GM19372 (cell line): Measurements from ENCODE around the gene COLEC11.
A peak's percentile ranks its signal among the peaks of the same experiment; 100 is the strongest.
"Not testable (repeated sequence)": the region's sequence is repeated elsewhere in the genome, so short reads cannot be mapped to it uniquely, and the experiment has no call there.

Source experiments
- ATAC-seq: cut with Tn5 transposase; IDR thresholded peaks from one replicate; pipeline ENCODE4 v1.9.1; 2021; ENCODE audit warnings: mild to moderate bottlenecking, low read depth, moderate library complexity; ENCODE audit not compliant: unreplicated experiment

The COLEC11 gene

GRCh38 chr2:3649581-3649980 lies 54.7 kb downstream of the COLEC11 start:
- no peak for ATAC-seq

DNA sequence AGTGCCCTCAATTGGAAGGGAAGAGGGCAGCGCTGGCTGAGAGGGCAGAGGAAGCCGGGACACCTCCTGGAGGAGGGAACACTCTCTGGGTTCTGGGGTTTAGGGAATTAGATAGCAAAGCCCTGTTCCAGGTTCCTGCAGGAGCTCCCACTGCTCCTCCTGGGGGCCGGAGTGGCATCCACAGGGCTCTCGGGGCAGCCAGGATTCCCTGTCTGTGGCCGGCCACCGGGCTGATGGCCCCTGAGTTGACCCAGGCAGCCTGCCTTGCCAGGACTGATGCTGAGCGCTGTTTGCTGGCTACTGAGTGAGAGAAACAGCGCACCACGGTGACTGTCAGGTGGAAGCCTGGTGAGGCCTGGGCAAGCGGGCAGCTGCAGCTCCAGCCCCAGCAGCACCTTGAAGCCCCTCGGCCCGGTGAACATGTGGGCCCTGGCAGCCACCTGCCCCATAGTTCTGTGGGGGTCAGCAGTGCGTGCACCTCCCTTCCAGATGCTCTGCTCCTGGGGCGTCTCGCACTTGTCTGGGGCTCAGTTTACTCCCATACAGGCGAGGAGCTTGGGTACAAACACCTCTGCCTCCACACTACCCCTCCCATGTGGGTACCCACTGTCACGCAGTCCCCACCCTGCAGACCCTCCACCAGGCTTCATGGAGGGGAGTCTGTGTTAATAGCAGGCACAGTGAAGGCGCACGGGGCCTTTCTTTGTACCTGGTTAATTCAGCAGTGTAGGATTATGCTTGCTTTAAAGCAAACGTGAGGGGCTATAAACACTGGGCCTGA lies 55.4 kb downstream of the COLEC11 start:
- no peak for ATAC-seq

DNA sequence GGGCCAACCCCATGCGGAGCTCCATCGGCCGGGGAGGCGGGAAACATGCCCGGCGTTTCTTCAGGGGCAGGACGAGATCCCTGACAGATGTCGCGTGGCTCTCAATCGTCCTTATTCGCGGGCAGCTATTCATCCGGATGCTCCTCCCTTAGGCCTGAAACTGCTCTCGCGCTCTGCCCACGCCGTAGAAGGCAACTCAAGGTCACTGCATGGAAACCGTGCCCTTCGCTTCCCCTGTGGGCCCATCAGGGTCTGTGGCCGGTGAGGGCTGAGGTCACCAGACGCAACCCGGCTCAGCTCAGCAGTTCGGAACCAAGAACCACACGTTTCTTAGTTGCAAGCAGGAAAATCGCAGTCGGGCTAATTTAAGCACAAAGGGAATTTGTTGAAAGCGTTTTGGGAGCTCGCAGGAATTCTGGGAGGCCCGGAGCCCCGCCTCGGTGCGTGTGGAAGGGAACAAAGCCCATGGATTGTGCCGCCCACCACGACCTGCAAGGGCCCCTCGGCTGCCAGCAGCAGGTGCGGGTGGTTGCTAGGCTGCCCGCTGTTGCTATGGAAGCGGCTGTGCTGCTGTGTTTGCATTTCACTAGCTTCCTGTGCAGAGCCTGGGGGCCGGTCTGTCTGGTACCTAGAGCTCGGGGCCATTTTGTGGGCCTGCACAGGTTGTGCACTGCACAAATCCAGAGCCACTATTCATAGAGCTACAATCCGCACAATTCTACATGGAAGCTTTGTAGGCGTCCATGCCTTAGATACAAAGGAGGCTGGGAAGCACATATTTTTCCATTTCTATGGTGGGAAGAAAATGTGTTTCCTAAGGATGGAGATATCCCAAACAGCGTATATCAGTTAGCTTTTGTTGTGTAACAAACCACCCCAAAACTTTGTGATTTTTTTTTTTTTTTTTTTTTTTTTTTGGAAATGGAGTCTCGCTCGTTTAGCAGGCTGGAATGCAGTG lies 57.1 kb downstream of the COLEC11 start:
- peak; percentile 70 for ATAC-seq

GRCh38 chr2:3652896-3653625 lies 58.1 kb downstream of the COLEC11 start:
- no peak for ATAC-seq

DNA sequence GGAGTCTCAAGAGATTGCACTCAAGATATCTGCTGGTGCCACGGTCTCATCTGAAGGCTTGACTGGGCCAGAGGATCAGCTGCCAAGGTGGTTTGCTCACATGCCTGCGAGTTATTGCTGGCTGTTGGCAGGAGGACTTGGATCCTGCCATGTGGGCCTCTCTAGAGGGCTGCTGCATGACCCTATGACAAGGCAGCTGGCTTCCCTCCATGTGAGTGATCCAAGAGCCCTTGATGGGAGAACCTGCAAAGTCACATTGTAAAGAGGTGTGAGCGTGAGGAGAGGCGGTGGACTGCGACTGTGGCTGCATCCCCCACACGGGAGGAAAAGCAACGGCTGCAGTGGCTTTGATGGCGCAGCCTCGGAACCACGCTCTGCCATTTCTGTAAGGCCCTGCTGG lies 59.1 kb downstream of the COLEC11 start:
- no peak for ATAC-seq

DNA sequence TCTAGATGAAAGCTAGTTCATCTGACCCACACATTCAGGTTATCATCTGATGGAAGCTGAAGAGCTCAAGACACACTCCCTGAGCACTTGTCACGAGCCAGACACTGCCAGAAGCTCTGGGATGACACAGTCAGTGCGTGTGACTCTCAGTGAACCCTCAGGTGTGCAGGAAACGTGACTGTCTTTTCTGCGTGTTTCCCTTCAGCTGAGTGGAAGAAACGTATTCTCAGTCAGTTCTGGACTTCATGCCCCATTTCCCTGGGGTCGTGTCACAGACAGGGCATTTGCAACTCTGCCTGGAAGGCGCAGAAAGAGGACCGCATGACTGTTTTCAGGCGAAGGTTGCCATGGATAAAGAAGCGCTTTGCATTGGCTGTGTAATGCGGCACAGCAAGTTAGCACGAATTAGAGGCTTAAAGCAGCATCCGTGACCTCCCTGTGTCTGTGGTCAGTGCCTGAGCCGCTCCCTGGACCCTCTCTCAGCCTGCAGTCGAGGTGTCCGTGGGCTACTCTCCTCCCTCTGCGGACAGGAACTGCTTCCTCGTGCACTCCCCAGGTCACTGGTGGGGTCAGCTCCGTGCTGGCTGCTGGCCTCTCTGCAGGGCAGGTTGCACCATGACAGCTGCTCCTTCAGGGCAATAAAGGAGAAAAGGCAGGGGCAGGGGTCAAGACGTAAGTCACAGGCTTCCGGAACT lies 59.8 kb downstream of the COLEC11 start:
- ATAC-seq, result no peak

GRCh38 chr2:3655871-3656761 lies 61.2 kb downstream of the COLEC11 start:
- ATAC-seq, result no peak

GRCh38 chr2:3656762-3657721 lies 62.1 kb downstream of the COLEC11 start:
- ATAC-seq, result no peak

DNA sequence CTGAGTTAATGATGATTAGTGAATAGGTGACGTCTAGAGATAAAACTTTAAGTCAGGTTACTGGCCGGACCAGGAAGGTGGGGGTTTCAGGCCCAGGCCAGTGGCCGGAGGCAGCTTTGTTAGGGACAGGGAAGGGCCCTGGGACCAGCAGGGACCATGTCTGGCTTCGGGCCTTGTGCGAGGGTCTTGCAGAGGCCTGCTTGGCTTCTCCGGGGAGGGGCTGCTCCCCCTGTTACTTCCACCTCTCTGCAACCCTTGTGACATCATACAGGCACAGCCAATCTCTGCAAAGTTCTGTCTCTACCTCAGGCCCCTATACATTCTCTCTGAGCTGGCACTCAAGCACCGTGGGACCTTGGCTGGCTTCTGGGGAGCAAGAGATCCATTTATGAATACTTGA lies 63.0 kb downstream of the COLEC11 start, which contains the start of gene ALLC:
Gene ALLC (plus strand): TSS at position 320 of the 400 bp plus-strand sequence. CDS start 12,958 bp downstream, outside the sequence.
- no peak for ATAC-seq

DNA sequence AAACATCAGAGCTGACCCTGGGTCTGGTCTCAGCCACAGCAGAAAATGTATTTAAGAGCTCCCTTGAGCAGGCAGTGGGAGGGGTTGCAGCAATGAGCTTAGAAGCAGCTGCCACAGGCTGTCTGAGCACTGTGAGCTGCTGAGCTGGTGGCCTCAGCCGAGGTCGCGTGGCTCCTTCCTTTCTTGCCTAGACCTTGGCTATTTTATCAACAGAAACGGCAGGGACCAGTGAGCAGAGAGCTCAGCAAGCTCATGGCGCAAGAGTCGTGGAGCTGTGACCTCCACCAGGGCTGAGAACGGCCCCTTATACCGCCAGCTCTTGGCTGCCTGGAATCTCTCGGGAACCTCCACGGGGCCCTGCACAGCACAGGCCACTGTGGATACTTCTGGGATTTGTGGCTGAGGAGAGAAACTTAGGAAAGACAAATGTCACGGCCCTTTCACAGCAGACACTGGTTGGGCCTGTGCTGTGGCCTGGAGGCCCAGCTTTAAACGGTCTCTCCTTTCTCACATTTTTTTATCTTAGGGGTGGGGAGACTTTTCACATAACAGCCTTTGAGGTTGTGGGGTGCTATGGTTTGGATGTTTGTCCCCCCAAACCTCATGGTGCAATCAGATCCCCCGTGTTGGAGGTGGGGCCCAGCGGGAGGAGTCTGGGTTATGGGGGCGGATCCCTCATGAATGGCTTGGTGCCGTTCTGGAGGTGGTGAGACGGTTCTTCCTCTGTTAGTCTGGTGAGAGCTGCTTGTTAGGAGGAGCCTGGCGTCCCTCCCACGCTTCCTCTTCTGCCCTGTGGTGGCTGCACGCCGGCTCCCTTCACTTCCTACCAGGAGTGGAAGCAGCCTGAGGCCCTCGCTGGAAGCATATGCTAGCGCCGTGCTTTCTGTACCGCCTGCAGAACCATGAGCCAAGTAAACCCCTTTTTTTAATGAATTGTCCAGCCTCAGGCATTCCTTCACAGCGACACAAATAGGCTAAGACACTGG lies 64.8 kb downstream of the COLEC11 start:
- ATAC-seq, result no peak

GRCh38 chr2:3660640-3661039 lies 65.7 kb downstream of the COLEC11 start:
- ATAC-seq, result not testable (repeated sequence)

DNA sequence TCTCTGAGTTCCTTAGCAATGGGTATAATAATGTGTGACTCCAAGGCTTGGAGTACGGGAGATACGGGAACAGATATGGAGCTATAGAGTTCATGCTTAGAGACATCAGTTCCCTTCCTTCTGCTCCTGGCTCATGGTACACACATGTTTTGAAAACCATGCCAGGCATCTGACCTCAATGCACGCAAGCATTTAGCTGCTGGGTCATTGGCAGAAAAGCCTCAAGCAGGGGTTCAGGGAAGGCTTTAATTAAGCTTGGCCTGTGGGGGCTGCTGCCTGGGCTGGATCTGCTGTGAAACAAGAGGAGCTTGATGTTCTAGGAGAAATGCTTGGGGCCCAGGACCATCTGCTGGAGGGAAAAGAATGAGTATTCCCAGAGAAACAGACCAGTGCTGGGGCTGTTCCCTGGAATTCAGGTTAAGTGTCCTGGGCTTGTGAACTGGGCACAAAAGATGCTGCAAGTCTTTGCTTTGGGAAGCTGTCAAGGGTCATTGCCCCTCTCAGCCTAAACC lies 66.3 kb downstream of the COLEC11 start:
- ATAC-seq, result no peak

DNA sequence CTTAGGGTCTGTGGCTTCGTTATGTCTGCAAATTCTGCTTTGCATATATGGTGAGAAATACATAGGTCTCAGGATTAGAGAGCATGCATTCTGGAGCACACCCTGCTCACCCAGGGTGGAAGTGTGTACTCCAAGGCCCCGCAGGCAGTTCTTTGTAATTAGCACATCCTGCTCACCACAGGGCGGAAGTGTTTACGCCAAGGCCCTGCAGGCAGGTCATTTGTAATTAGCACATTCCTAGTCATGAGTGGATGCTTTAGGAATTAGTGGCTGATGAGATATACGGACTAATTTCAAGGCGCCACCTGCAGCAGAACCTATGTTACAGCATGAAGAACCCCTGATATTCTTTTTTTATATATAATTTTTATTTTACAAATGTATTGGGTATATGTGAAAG lies 67.3 kb downstream of the COLEC11 start:
- ATAC-seq, result no peak

DNA sequence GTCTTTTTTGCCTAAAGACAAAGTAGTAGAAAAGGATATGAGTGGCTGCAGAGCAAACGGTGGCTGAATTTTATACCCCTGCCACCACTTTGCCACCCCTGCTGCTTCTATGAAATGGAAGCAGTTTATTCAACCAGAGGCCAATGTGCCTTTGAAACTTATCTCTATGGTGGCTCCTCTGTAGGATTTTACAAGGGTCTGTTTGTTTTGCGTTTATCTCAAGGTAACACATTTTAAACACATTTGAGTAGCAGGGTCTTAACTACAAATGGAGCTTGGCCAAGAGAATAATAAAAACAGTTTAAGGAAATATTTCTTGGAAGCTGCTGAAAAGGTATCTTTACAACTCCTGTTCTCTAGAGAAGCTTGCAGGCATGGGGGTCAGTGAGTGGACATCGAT lies 69.2 kb downstream of the COLEC11 start:
- no peak for ATAC-seq

- ATAC-seq, result no peak
These were observed 70.0 kb downstream of the COLEC11 start for GRCh38 chr2:3664925-3665324.

DNA sequence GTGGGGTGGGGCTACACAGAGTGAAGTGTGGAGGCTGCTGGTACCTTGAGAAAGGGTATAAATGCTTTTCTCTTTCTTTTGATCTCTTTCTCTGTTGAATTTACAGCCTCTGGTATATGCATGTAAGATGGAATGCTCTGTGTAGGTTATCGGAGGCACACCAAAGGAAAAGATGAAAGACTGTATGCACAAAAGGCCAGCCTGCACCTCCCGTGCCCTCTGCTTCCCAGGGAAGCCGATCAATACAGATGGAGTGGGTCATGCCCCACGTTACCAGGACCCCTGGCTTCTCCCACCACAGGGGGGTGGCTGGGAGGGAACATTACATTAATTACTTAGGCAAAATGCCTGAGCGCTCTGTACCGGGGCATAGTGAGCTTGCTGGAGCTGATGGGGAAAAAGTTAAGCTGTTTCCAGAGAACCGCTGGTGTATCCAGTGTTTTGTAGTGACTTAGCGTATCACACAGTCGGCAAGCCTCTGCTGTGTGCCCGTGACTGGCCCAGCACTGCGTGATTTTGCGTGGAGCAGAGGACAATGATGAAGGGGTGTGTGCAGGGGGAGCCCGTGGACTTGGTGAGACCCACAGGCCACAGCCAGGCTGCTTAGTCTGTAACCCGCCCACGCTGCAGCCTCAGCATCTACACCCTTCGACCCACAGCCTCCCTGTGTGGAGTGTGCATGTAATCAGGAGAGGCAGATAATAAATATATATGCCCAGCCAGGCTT lies 71.1 kb downstream of the COLEC11 start:
- ATAC-seq, result no peak
